ENCODE measurements around the gene CBX8. TPM values are rescaled to one million over a fixed set of nuclear protein-coding genes. Genes with fewer than 3 reads are reported as not detected.

The CBX8 gene
- total RNA-seq, 1 donor from 2014 or later: 3.4 TPM

GRCh38 chr17:79750650-79751545, 46.0 kb downstream of the CBX8 start:
- DNase-seq: no peak

GRCh38 chr17:79749958-79750357, 46.9 kb downstream of the CBX8 start:
- DNase-seq: no peak

- DNase-seq: no peak
Measured at GRCh38 chr17:79749156-79749815, 47.6 kb downstream of the CBX8 start.

- DNase-seq: no peak
Measured at GRCh38 chr17:79748295-79749099, 48.4 kb downstream of the CBX8 start.

- no peak for DNase-seq
Measured at GRCh38 chr17:79747508-79748294, 49.2 kb downstream of the CBX8 start.

- DNase-seq: no peak
Measured at GRCh38 chr17:79746889-79747507, 49.9 kb downstream of the CBX8 start.

GRCh38 chr17:79745641-79746105, 51.2 kb downstream of the CBX8 start:
- DNase-seq: no peak

- DNase-seq: no peak
Measured at GRCh38 chr17:79743614-79744013, 53.3 kb downstream of the CBX8 start.

- no peak for DNase-seq
Measured at GRCh38 chr17:79742951-79743476, 53.9 kb downstream of the CBX8 start.

GRCh38 chr17:79742589-79742918, 54.3 kb downstream of the CBX8 start:
- no peak for DNase-seq

Other genes starting within 250 kb of the CBX8 start
- gene RBFOX3, start 186.0 kb downstream of the CBX8 start, total RNA-seq: not detected
- gene ENPP7, start 66.1 kb downstream of the CBX8 start, total RNA-seq: not detected
- gene CBX2, start 18.9 kb downstream of the CBX8 start, total RNA-seq: 5.9 TPM
- gene CBX4, start 42.4 kb upstream of the CBX8 start, total RNA-seq: 13.7 TPM
- gene TBC1D16, start 238.8 kb upstream of the CBX8 start, total RNA-seq: 18.3 TPM
- gene CCDC40, start 239.6 kb upstream of the CBX8 start, total RNA-seq: 3.3 TPM